HG03442 (cell line): Measurements from ENCODE around the gene MACROD2.
"Not testable (repeated sequence)": the region's sequence is repeated elsewhere in the genome, so short reads cannot be mapped to it uniquely, and the experiment has no call there.

Source experiments
- ATAC-seq: cut with Tn5 transposase; IDR thresholded peaks from one replicate; pipeline ENCODE4 v1.9.1; 2021; ENCODE audit warnings: mild to moderate bottlenecking, moderate library complexity; ENCODE audit not compliant: unreplicated experiment

The MACROD2 gene

GRCh38 chr20:15928946-15929345 is 1933.6 kb downstream of the MACROD2 start:
- no peak for ATAC-seq

GRCh38 chr20:15930311-15931305 is 1935.3 kb downstream of the MACROD2 start:
- no peak for ATAC-seq

- no peak for ATAC-seq
Measured at GRCh38 chr20:15931897-15932296, 1936.6 kb downstream of the MACROD2 start.

- peak; percentile 85 for ATAC-seq
Measured at GRCh38 chr20:15937179-15937578, 1941.9 kb downstream of the MACROD2 start.

- ATAC-seq = no peak
Measured at GRCh38 chr20:15938847-15939246, 1943.5 kb downstream of the MACROD2 start.

- no peak for ATAC-seq
Measured at GRCh38 chr20:15940127-15940526, 1944.8 kb downstream of the MACROD2 start.

- ATAC-seq = no peak
Measured at GRCh38 chr20:15942130-15942529, 1946.8 kb downstream of the MACROD2 start.

DNA sequence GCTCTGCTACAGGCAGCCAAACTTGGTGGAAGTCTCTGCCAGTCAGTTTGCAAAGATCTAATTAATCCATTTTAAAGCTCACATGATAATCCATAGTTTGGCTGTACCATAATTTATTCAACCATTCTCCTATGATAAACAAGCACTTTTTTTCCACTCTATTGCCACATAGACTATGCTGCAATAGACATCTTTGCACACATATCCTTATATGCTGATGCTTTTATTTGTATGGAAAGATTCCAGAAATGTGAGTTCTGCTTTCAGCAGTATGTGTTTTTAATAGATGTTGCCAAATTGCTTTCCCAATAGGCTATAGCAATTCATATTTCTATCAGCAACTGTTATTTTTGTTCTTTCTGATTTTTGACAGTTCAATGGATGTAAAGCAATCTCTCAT is 1950.0 kb downstream of the MACROD2 start:
- ATAC-seq = no peak

DNA sequence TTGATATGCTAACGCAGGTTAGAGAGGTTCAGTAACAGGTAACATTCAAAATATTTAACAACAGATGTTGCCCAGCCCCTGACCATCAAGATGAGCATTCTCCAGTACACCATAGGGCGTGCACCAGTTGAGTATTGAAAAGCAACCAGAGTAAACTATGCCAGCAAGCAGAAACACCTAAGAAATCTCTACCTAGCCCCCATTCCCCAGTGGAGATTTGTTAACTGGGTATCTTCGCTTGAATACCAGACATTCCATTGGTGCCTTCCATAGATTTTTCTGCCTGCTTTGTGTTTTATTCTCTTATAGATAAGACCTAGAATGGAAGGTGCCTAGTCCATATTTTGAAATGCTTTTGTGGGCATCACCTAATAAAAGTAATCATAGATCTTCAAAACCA is 1954.1 kb downstream of the MACROD2 start:
- ATAC-seq = no peak

GRCh38 chr20:15951658-15952057 is 1956.3 kb downstream of the MACROD2 start:
- no peak for ATAC-seq

DNA sequence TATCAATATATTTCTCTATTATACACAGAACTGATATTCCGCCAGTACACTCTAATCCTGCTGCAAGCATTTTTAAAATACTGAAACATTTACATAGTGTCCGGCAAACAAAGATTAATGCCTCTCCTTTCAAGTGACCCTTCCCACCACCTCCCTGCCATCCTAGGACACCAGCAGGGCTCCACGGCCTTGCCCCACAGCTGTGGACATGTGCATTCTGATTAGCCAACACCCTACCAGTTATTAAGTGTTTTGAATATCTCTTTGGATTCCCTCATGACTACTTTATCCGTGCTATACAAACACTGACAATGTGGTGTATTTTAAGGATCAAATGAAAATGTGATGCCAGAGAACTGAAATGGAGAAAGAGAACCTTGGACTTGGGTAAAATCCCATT is 1962.8 kb downstream of the MACROD2 start:
- ATAC-seq = no peak

DNA sequence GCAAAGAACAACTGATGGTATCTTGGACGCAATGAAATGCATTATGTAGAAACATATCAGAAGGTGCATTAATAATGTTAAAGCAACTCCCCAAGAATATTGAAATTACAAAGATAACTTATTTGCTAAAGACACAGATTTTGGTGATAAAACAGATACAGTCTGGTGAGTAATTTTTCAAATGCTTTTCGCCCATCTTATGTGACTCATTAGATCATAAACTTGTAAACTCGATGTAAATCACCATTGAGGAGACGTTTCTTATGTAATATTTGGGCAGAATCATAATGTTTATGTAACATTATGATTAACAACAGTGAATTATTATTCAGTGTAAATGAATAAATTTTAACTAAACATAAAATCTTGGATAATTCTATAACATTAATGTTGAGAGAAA is 1969.8 kb downstream of the MACROD2 start:
- no peak for ATAC-seq

DNA sequence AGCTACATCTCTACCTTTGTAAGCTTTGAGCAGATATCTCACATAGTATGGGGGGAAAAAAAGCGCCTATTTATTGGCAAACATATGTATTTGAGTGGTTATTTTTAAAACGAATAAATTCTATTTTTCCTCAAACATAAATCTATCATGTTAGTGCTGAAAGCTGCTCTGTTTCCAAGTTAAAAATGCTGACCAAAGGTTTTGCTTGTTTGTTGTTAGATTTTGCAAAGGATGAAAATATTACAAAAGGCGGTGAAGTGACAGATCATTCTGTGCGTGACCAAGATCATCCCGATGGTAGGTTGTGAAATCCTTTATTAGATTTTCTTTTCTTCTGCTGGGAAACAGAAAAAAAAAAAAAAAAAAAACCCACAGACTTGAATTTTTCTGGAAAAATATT is 1972.0 kb downstream of the MACROD2 start:
- ATAC-seq = no peak

GRCh38 chr20:15976047-15976736 is 1980.9 kb downstream of the MACROD2 start:
- ATAC-seq = no peak

DNA sequence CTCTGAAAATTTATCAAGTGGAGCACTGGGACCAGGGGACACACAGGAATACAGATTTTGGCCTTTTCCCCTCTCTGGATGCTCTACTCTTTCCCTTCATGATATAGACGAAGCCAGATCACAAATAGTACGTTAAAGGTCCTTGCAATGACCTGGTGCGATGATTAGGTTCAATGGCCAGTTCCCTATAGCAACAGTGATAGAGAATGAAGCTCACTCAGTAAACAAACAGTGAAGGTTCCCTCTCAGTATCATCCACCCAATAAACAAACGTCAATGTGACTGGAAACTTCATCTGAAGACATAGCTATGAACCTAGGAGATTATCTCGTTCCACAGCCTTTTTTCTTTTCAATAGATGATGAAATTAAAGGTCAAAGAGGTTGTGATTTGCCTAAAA is 1981.7 kb downstream of the MACROD2 start:
- no peak for ATAC-seq

- no peak for ATAC-seq
Measured at GRCh38 chr20:15977758-15978157, 1982.4 kb downstream of the MACROD2 start.

- ATAC-seq = not testable (repeated sequence)
Measured at GRCh38 chr20:15985494-15986368, 1990.4 kb downstream of the MACROD2 start.

GRCh38 chr20:15986690-15987089 is 1991.4 kb downstream of the MACROD2 start:
- ATAC-seq = peak; percentile 96

DNA sequence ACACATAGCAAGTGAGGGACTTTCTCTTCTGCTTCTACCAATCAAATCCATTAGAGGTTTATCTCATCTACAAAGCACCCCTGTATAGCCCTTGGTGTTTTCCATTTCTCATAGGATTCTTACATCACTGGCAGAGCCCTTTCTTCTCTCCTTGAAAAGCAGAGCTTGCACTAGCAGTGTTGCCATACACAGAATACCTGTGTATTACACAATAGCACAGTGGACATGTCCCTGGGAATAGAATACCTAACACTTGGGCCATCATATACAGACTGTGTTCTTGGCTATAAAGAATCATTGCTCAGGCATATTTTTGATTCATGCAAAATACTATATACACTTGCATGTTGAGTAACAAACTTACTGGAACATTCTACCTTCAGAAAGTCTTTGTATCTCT is 1996.0 kb downstream of the MACROD2 start:
- ATAC-seq = no peak

GRCh38 chr20:15992564-15992963 is 1997.2 kb downstream of the MACROD2 start:
- no peak for ATAC-seq

DNA sequence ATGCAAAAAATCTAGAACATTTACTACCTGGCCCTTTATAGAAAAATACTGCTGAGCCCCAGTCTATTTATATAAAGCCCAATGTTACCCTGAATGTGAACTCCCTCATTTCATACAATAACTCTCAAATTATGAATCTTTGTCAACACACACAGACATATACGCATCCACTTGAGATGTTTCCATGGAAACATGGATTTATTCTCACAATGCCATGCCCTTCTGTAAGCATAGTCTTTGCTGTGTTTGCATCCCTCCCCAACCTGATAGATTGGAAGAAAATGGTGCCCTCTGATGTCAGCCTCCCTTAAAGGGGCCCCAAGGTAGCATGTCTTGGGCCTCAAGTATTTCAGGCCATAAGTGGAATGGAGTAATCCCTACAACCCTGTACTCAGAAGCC is 2004.8 kb downstream of the MACROD2 start:
- no peak for ATAC-seq
